Keratinocyte (primary cell): ENCODE data around the gene MLLT1. TPM values are rescaled to one million over a fixed set of nuclear protein-coding genes. Genes with fewer than 3 reads are reported as not detected.

Experiments
- DNase-seq: peaks from one replicate; pipeline ENCODE4 v3.0.0-alpha.2; 2011; ENCODE audit warnings: low read depth, missing footprints, low spot score
- FAIRE-seq: peaks from 2 replicates; lab custom pipeline; 2011; peaks lifted over from hg19 to GRCh38; lab: Jason Lieb, UNC
- H2AFZ ChIP-seq: 2 replicates; pipeline ENCODE4 v1.6.0; 2012; ENCODE audit warnings: low read length, control low read depth, inconsistent platforms; ENCODE audit not compliant: control insufficient read depth
- H3K27ac ChIP-seq: 2 replicates; pipeline ENCODE4 v1.5.1; 2011; ENCODE audit warnings: low read length; ENCODE audit not compliant: control insufficient read depth, insufficient read depth
- H3K27me3 ChIP-seq: 3 replicates; pipeline ENCODE4 v1.6.0; 2011; ENCODE audit warnings: low read length; ENCODE audit not compliant: control insufficient read depth, insufficient read depth; ENCODE audit errors: extremely low read depth
- H3K36me3 ChIP-seq, 2 experiments: 2 replicates in 1 of 2; 3 replicates in 1 of 2; pipeline ENCODE4 v1.5.1; 2011; ENCODE audit warnings: low read length in 2 of 2, mild to moderate bottlenecking in 1 of 2; ENCODE audit not compliant: control insufficient read depth in 2 of 2, insufficient read depth in 2 of 2; ENCODE audit errors: extremely low read depth in 1 of 2
- H3K4me1 ChIP-seq: 3 replicates; pipeline ENCODE4 v1.5.1; 2011; ENCODE audit warnings: low read length; ENCODE audit not compliant: control insufficient read depth, insufficient read depth; ENCODE audit errors: extremely low read depth
- H3K4me2 ChIP-seq: 3 replicates; pipeline ENCODE4 v1.6.0; 2011; ENCODE audit warnings: low read depth, low read length; ENCODE audit not compliant: control insufficient read depth, insufficient read depth; ENCODE audit errors: extremely low read depth
- H3K4me3 ChIP-seq, 3 experiments: fragments of 200-600 bp in 1 of 3; sonication (generic) in 1 of 3; 2 replicates in 2 of 3; 3 replicates in 1 of 3; pipeline ENCODE4 v1.5.1; 2011 to 2016; ENCODE audit warnings: low read length in 3 of 3, mild to moderate bottlenecking in 3 of 3, control low read depth in 2 of 3, inconsistent platforms in 1 of 3, low read depth in 1 of 3, mixed read lengths in 1 of 3, mixed run types in 1 of 3, moderate library complexity in 1 of 3; ENCODE audit not compliant: control insufficient read depth in 2 of 3, insufficient read depth in 2 of 3; ENCODE audit errors: extremely low read depth in 1 of 3
- H3K79me2 ChIP-seq: 2 replicates; pipeline ENCODE4 v1.6.0; 2012; ENCODE audit warnings: low read length; ENCODE audit not compliant: control insufficient read depth, insufficient read depth
- H3K9ac ChIP-seq: 3 replicates; pipeline ENCODE4 v1.6.0; 2011; ENCODE audit warnings: low read length; ENCODE audit not compliant: control insufficient read depth, insufficient read depth; ENCODE audit errors: extremely low read depth
- H3K9me1 ChIP-seq: 3 replicates; pipeline ENCODE4 v1.6.0; 2011; ENCODE audit warnings: low read length; ENCODE audit not compliant: control insufficient read depth, insufficient read depth; ENCODE audit errors: extremely low read depth
- H3K9me3 ChIP-seq: 2 replicates; pipeline ENCODE4 v1.5.1; 2012; ENCODE audit warnings: low read depth, low read length; ENCODE audit not compliant: control insufficient read depth
- H4K20me1 ChIP-seq: 3 replicates; pipeline ENCODE4 v1.6.0; 2011; ENCODE audit warnings: low read length; ENCODE audit not compliant: control insufficient read depth, insufficient read depth; ENCODE audit errors: extremely low read depth
- EZH2 ChIP-seq: IDR thresholded peaks from one replicate; pipeline ENCODE4 v1.6.1; 2012; ENCODE audit warnings: inconsistent platforms, mild to moderate bottlenecking, low read length, moderate library complexity
- dilution Hi-C: fragments of 300-500 bp; cut with MboI; formaldehyde crosslinking; loops from one replicate; pipeline ENCODE4 v1.7.0; 2020; ENCODE audit warnings: low sequenced_read_pairs; ENCODE audit not compliant: extremely low pct_ligation_motif_present
- polyA plus RNA-seq, 5 experiments: library from polyadenylated mRNA; depleted of rRNA in 3 of 5; stranded (reverse) in 3 of 5; stranded (forward) in 1 of 5; unstranded in 1 of 5; fragments of >200 nt; gene quantifications; 1 replicate in 1 of 5; 2 replicates in 3 of 5; 3 replicates in 1 of 5; pipeline versions ENCODE4 v1.2.1 to v1.2.3, GENCODE V29; 2011 to 2012; ENCODE audit warnings: missing spikeins in 2 of 5, low read depth in 1 of 5, low replicate concordance in 1 of 5
- TF ChIP-seq, protein P1 (sequence below), 3 experiments: IDR thresholded peaks in 1 of 3; conservative IDR thresholded peaks in 1 of 3; optimal IDR thresholded peaks in 1 of 3; 2 replicates in 2 of 3; 3 replicates in 1 of 3; pipeline versions ENCODE3 to v1.5.1; 2011; ENCODE audit warnings: low read length in 3 of 3, mild to moderate bottlenecking in 3 of 3, moderate library complexity in 2 of 3, control low read depth in 1 of 3, inconsistent platforms in 1 of 3; ENCODE audit not compliant: insufficient read depth in 2 of 3; ENCODE audit errors: extremely low read depth in 1 of 3

The MLLT1 gene
- polyA plus RNA-seq, 1 donor (not counting 4 experiments of a cell fraction or from before 2014, with no cell fraction given) = 8.3 TPM

DNA sequence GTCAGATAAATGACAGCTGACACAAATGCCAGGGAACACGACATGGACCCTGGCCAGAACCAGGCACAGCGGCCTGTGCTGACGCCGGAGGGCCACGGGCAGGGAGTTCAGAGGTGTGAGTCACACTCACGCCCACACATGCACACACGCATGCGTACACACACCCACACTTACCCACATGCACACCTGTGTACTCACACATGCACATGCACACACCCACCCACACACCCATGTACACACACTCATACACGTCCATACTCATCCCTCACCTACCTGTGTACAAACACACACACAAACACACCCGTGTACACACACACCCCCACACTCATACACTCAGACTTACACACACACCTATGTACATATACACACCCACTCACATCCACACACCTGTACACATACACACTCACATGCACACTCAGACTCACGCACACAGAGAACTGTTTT is 40.4 kb downstream of the MLLT1 start:
- dilution Hi-C loops = no loop called here
- peak overlapping the region; percentile 64 for H3K4me2 ChIP-seq
- peaks cover 57% of the 10 kb centered on the region for H4K20me1 ChIP-seq
- H3K4me3 ChIP-seq = peak overlapping the region in 1 of 3 experiments; percentile 26
- H3K36me3 ChIP-seq = peaks cover 0 to 2% of the 10 kb centered on the region in 2 experiments
- peaks cover 9% of the 10 kb centered on the region for H3K9me1 ChIP-seq
- H3K27ac ChIP-seq = peak overlapping the region; percentile 57
- no peaks in the 10 kb centered on the region for H3K9me3 ChIP-seq
- peaks cover 30% of the 10 kb centered on the region for H3K4me1 ChIP-seq
- FAIRE-seq (peak; percentile 100), DNase-seq (peak; percentile 91)
- H3K27me3 ChIP-seq = no peaks in the 10 kb centered on the region
- peaks cover 69% of the 10 kb centered on the region for H3K79me2 ChIP-seq
- H3K9ac ChIP-seq = peak overlapping the region; percentile 62
- TF ChIP-seq, protein P1, sequence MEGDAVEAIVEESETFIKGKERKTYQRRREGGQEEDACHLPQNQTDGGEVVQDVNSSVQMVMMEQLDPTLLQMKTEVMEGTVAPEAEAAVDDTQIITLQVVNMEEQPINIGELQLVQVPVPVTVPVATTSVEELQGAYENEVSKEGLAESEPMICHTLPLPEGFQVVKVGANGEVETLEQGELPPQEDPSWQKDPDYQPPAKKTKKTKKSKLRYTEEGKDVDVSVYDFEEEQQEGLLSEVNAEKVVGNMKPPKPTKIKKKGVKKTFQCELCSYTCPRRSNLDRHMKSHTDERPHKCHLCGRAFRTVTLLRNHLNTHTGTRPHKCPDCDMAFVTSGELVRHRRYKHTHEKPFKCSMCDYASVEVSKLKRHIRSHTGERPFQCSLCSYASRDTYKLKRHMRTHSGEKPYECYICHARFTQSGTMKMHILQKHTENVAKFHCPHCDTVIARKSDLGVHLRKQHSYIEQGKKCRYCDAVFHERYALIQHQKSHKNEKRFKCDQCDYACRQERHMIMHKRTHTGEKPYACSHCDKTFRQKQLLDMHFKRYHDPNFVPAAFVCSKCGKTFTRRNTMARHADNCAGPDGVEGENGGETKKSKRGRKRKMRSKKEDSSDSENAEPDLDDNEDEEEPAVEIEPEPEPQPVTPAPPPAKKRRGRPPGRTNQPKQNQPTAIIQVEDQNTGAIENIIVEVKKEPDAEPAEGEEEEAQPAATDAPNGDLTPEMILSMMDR (optimal IDR thresholded peaks at IDR 0.05 in 1 of 3, IDR thresholded peaks at IDR 0.05 in 1 of 3, conservative IDR thresholded peaks at IDR 0.05 in 1 of 3; ENCODE audit: extremely low read depth in 1 of 3, insufficient read depth in 2 of 3, low read length in 3 of 3) = no peak
- TF ChIP-seq EZH2 = no peak
- H2AFZ ChIP-seq = no peak overlapping the region

DNA sequence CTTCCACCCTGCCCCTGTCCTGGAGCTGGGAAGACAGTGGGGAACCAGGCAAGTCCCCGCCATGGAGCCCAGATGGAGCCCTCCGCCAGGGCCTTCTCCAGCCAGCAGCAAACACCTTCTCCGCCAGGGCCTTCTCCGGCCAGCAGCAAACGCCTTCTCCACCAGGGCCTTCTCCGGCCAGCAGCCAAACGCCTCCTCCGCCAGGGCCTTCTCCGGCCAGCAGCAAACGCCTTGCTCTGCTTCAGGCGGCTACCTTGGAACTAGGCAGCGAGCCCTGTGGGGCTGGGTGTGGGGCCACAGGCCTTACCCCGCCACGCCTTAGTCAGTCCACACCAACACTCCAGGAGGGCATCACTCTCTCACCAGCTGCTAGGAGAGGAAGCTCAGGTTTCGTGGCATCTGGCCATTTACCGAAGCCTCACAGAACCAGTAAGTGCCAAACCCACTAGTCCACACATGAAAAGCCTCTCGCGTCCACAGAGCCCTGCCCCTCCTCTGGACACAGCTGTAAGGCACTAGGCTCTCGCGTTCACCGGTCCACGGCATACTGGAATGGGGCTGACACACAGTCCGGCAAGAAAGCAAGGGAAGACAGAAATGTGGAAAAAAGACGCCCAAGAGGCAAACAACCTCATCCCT is 41.0 kb downstream of the MLLT1 start:
- dilution Hi-C loops = no loop called here
- Histone ChIP-seq H3K79me2 (peaks cover 70% of the 10 kb centered on the region), H3K9me3 (no peaks in the 10 kb centered on the region), H3K9ac (peak overlapping the region; percentile 62), H3K4me3 (peak overlapping the region in 1 of 3 experiments; percentile 26), H3K9me1 (peaks cover 9% of the 10 kb centered on the region), H4K20me1 (peaks cover 52% of the 10 kb centered on the region), H3K27me3 (no peaks in the 10 kb centered on the region), H3K36me3 (peaks cover 0 to 2% of the 10 kb centered on the region in 2 experiments), H3K27ac (peak overlapping the region; percentile 57), H3K4me2 (peak overlapping the region; percentile 64), H3K4me1 (peaks cover 30% of the 10 kb centered on the region), H2AFZ (no peak overlapping the region)
- TF ChIP-seq, protein P1 (optimal IDR thresholded peaks at IDR 0.05 in 1 of 3, IDR thresholded peaks at IDR 0.05 in 1 of 3, conservative IDR thresholded peaks at IDR 0.05 in 1 of 3; ENCODE audit: extremely low read depth in 1 of 3, insufficient read depth in 2 of 3, low read length in 3 of 3) = no peak
- no peak for TF ChIP-seq EZH2
- DNase-seq = no peak
- peak; percentile 59 for FAIRE-seq
